Activated CD4-positive, alpha-beta T cell treated with anti-CD3 and anti-CD28 coated beads for 24 hours (primary cell): ENCODE results near the gene GAL3ST2.
"Not testable (repeated sequence)": the region's sequence is repeated elsewhere in the genome, so short reads cannot be mapped to it uniquely, and the experiment has no call there.

Experiments
- DNase-seq, 2 donors: peaks; one replicate each; pipeline ENCODE4 v3.0.0-alpha.2; 2020; ENCODE audit warnings: low read depth in 2 of 2

Gene GAL3ST2

DNA sequence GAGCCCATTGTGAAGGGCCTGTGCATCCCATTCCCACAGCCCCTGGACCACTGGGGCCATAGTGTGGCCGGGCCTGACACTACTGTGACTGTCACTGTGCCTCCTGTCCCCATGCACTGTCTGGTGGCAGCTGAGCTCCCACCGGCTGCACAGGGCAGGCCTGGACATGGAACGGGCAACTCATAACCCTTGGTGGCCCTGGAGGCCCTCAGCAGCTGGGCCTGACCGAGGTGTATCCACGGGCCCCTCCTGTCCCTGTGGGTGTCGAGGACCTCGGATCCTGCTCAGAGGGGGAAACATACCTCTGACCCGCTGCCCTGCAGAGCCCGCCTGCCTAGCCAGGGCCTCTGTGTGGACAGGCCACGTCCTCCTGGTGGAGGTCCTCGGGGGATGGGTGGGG is 7.8 kb upstream of the GAL3ST2 start:
- no peak for DNase-seq

DNA sequence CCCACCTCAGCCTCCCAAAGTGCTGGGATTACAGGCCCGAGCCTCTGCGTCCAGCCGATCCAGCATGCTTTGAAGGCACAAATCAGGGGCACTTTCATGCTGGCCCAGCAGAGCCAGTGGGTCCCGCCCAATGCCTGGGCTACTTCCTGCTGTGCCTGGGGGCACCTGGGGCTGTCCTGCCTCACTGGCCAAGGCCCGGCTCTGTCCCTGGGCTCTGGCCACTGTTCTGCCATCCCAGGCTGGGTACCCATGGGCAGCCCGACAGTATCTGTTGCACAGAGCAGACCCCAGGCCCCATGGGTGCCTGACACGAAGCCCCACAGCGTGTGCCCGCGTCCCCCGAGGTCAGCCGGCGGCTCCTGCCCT is 6.8 kb upstream of the GAL3ST2 start:
- no peak for DNase-seq

DNA sequence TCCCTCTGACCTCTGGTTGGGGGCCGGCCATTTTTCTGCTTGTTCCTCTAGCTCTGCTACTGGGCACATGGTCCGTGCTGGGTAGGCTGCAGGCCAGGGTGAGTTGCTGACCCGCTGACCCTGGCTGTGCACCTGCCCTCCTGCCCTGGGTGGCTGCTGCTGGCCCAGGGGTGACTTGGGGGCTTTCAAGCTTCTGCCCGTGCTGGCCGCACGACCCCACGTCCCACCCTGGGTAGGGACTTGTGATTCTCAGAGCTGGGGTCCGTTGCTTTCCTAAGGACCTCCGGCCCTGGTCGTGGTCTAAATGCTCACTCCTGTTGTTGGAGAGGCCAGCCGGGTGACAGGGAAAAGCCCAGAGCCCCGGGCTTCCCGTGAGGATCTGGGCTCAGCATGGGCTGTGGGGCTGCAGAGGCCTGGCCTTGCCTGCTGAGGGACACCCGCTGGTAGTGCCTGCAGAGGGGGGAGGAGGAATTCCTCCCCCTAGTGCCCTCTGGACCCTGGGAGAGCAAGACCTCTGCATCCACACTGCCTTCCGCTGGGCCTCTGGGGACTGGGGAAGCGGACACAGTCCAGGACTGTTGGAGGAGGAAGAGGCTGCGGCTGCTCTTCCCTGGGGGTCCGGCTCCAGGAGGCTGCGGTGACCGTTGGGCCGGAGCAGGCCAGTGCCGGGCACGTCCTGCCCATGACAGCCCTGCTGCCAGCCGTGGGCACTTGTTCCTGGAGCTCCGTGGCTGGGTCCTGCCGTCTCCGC is 6.3 kb upstream of the GAL3ST2 start:
- DNase-seq, result no peak

- no peak for DNase-seq
Measured at GRCh38 chr2:241770936-241771285, 5.7 kb upstream of the GAL3ST2 start.

- DNase-seq, result no peak
Measured at GRCh38 chr2:241771286-241772062, 5.1 kb upstream of the GAL3ST2 start.

- DNase-seq, result no peak
Measured at GRCh38 chr2:241772063-241772499, 4.5 kb upstream of the GAL3ST2 start.

DNA sequence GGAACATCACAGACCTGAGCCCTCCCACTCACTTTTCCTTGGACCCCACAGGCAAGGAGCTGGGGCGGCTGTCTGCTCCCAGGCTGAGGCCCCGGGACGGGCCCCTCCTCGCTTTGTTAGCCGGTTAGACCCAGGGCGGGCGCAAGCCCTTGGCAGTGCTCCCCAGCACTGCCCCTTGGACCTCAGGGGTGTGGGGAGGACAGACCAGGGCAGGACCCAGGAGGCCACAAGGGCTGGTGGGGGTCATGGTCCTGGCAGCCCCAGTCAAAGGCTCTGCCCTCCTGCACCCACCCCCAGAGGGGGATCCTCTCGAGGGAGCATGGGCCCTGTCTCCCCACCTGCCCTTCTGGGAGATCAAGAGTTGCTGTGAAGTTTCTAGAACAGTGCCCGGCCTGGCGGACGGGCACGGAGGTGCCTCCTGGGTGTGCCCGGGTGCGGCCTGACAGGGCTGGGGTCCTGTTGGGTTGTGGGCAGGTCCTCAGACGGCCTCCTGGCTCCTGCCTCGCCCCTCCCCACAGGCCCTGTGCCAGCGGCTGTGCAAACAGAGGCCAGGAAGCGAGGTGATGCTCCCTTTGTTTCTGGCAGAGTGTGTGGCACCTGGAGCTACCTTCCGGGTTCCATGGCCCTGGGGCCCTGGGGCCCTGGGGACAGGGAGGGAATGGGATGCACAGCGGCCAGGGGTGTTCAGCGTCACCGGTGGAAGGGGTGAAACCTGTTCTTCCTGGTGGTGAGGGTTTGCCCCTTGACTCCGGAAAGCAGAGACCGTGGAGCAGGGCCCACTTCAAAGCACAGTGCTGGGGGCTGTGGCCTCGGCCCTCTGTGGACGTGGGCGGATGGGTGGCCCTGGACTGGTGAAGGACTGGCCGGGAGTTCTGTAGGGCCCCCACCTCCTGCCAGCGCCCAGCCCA is 2.9 kb upstream of the GAL3ST2 start:
- DNase-seq, result no peak

DNA sequence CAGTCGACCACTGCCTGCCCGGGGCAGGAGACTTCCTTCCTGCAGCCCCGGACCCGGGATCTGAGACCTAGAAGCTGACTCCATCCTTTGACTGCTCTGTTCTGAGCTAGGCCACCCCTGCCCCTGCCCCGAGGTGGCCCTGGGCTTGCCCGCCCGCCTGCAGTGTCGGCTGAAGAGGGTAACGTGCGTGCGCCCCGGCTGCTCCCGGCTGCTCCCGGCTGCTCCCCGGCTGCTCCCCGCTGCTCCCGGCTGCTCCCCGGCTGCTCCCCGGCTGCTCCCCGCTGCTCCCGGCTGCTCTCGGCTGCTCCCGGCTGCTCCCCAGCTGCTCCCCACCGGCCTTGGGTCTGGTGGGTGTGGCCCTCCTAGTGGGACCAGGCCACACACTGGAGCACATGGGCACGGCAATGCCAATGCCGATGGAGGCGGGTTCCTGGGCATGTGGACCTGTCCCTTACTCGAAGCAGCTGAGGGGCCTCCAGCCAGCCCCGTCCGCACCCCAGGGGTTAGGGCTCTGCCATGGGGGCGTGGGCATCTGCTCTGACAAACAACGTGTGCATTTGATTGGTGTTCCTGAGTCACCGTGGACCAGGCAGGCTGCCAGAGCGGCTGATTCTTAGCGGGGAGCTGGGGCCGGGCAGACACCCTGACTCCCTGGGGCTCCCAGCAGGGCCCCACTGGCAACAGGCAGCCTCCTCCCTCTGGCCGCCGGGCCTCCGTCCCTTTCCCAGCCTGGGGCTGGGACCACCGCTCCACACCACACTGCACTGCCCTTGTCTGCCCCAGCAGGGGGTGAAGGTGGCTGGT is 2.0 kb upstream of the GAL3ST2 start:
- no peak for DNase-seq

DNA sequence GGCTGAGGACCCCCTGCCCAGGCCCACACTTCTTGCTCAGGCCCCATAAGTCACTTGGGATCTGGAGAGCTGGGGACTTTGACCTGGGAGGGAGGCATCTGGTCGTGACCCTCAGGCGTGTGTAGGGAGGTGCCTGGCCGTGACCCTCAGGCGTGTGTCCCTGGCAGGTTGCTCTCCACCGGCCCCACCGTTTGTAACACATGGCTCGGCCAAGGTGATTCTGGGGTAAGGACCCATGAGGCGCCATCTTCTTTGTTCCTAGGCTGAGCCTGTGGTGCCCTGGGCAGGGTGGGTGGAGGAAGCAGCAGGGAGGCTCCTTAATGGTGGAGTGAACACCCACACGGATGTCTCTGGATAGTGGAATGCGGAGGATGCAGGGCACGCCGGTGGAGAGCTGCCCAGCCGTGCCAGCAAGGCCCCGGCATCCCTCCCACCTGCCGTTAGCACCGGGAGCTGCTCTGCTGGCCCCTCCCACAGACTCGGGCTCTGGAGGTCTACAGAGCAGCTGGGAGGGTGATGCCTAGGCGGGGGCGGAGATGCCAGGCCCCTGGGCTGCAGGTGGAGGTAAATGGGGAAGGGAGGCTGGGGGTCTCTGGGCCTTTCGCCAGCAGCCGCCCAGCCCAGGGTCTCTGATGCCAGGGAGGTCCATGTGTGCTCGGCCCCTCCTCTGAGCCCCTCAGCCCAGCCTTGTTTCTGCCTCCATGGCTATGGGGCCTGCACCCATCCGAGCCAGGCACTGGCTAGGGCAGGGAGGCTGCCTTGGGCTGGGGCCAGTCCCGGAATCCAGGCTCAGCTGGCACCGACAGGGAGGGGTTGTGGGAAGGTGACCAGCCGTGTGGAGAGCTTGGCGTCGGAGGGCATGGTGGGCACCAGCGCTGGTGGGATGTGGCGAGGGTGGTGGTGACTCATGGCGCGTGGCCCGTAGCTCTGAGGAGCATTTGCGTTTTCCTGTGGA is 1.1 kb upstream of the GAL3ST2 start:
- DNase-seq, result no peak

DNA sequence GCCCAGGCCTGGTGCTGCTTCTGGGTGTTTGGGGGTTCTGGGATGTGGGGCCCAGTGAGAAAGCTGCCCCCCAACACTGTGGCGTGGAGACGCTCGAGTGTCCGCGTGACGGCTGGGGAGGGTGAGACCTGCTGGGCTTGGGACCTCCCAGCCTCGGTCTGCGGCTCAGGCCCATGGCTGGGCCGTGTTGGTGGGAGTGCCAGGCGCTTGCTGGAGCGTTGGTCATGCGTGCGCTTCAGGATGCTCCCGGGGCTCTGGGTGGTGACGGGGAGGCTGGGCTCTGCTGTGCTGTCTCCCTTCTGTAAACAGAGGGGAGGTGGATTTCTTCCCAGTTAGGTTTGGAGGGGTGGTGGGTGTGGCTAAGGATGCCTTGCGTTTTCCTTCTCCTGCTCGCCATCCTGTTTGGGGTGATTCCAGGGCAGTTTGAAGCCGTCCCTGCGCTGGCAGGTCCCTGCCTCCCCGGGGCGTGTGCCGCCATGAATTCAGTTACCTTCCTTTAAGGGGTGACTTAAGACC is 606 bp downstream of the GAL3ST2 start:
- DNase-seq, result no peak

GRCh38 chr2:241777686-241778627 is 1.3 kb downstream of the GAL3ST2 start:
- DNase-seq, result no peak

- no peak for DNase-seq
Measured at GRCh38 chr2:241780939-241781569, 4.4 kb downstream of the GAL3ST2 start.

DNA sequence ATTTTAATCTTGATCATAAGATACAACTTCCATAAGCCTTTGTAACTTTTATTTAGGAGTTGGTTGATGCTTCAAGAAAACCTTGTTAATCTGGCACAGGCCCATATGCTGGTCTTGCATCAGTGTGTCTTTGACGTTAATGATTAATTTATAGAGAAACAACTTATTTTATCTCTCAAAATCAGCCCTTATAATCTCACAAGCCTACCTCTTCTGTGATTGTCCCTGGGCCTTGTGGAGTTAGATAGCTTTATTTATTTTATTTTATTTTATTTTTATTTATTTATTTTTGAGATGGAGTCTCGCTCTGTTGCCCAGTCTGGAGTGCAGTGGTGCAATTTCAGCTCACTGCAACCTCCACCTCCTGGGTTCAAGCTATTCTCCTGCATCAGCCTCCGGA is 5.4 kb downstream of the GAL3ST2 start:
- not testable (repeated sequence) for DNase-seq

DNA sequence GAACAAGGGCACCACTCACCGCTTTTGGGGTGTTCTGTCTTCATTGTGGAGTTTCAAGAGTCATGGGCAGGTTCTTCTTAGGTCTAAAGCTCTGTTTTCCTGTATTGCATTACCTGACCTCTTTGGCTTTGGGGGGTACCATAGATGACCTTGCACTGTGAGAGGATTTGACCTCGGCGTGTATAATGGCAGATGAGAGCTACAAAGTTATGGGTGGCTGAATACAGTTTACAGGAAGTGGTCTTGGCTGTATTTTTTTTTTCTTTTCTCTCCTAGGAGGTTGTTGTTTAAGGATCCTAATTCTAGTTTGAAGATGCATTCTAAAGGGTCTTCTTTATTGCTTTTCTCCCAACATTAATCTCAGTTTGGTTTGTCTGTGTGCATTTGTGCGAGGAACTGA is 11.5 kb downstream of the GAL3ST2 start:
- DNase-seq, result no peak

GRCh38 chr2:241788572-241788971 is 11.9 kb downstream of the GAL3ST2 start:
- DNase-seq, result peak; percentile 32 to 36

- DNase-seq, result not testable (repeated sequence)
Measured at GRCh38 chr2:241791385-241791784, 14.8 kb downstream of the GAL3ST2 start.

GRCh38 chr2:241793385-241793784 is 16.8 kb downstream of the GAL3ST2 start:
- DNase-seq, result no peak

- no peak for DNase-seq
Measured at GRCh38 chr2:241794250-241794823, 17.7 kb downstream of the GAL3ST2 start.
